T-helper 1 cell treated with Interleukin-12 subunit alpha and Interleukin-12 subunit beta and Interleukin-4 antibody, amounts not matched to agents 30 ng/mL and 1 ng/mL, for 36 hours (primary cell): ENCODE measurements around the gene LYZL6. TPM values are rescaled to one million over a fixed set of nuclear protein-coding genes. Genes with fewer than 3 reads are reported as not detected.

Experiments
- intact Hi-C: fragments of 100-400 bp; cut with micrococcal nuclease; formaldehyde crosslinking; loops from one replicate; pipeline ENCODE4 v1.15.1; 2024
- total RNA-seq: library from RNA; stranded (reverse); gene quantifications from 2 replicates; pipeline ENCODE4 v1.2.3, GENCODE V29; 2022

Gene LYZL6
- total RNA-seq, result not detected in 2 replicates

GRCh38 chr17:35943537-35943936 is at the start of gene LYZL6:
Gene LYZL6, minus strand, starts transcription at chr17:35943713. Its CDS starts 4,357 bp downstream, at chr17:35939356.
- intact Hi-C loops, result no loop called here

GRCh38 chr17:35991075-35991474 is 47.6 kb upstream of the LYZL6 start:
- intact Hi-C loops, result no loop called here

- intact Hi-C loops, result no loop called here
Observed at GRCh38 chr17:35988164-35988563, 44.7 kb upstream of the LYZL6 start.

GRCh38 chr17:35986643-35987042 is 43.1 kb upstream of the LYZL6 start, which contains the start of gene CCL14:
Gene CCL14, minus strand, starts transcription at chr17:35986729. Its CDS starts 80 bp downstream, at chr17:35986649.
- intact Hi-C loops, result no loop called here

GRCh38 chr17:35984140-35984539 is 40.6 kb upstream of the LYZL6 start:
- intact Hi-C loops, result no loop called here

- intact Hi-C loops, result no loop called here
Observed at GRCh38 chr17:35982409-35983191, 39.1 kb upstream of the LYZL6 start.

- intact Hi-C loops, result no loop called here
Observed at GRCh38 chr17:35981908-35982330, 38.4 kb upstream of the LYZL6 start.

- intact Hi-C loops, result no loop called here
Observed at GRCh38 chr17:35981246-35981645, 37.7 kb upstream of the LYZL6 start, which contains the start of gene CCL16. Gene CCL16, minus strand, starts transcription at chr17:35981497. Its CDS starts 77 bp downstream, at chr17:35981420.

GRCh38 chr17:35978346-35978745 is 34.8 kb upstream of the LYZL6 start:
- intact Hi-C loops, result no loop called here

- intact Hi-C loops, result no loop called here
Observed at GRCh38 chr17:35977509-35977908, 34.0 kb upstream of the LYZL6 start.

- intact Hi-C loops, result no loop called here
Observed at GRCh38 chr17:35973333-35974260, 30.1 kb upstream of the LYZL6 start.

- intact Hi-C loops, result no loop called here
Observed at GRCh38 chr17:35972945-35973332, 29.4 kb upstream of the LYZL6 start.

GRCh38 chr17:35972535-35972934 is 29.0 kb upstream of the LYZL6 start:
- intact Hi-C loops, result no loop called here

- intact Hi-C loops, result no loop called here
Observed at GRCh38 chr17:35972066-35972465, 28.6 kb upstream of the LYZL6 start.

GRCh38 chr17:35969558-35970380 is 26.3 kb upstream of the LYZL6 start:
- intact Hi-C loops, result loop anchor here (1.0 to 2.0 kb wide), 4 partner anchors 103 to 514 kb away; no protein-coding TSS in a partner anchor

- intact Hi-C loops, result loop anchor here (1.0 to 2.0 kb wide), 4 partner anchors 104 to 515 kb away; no protein-coding TSS in a partner anchor
Observed at GRCh38 chr17:35968520-35969054, 25.1 kb upstream of the LYZL6 start.

GRCh38 chr17:35965272-35965671 is 21.8 kb upstream of the LYZL6 start:
- intact Hi-C loops, result no loop called here

GRCh38 chr17:35963663-35964062 is 20.1 kb upstream of the LYZL6 start:
- intact Hi-C loops, result no loop called here

GRCh38 chr17:35953720-35954119 is 10.2 kb upstream of the LYZL6 start:
- intact Hi-C loops, result no loop called here

- intact Hi-C loops, result no loop called here
Observed at GRCh38 chr17:35949401-35949800, 5.9 kb upstream of the LYZL6 start.

- intact Hi-C loops, result no loop called here
Observed at GRCh38 chr17:35948092-35948491, 4.6 kb upstream of the LYZL6 start.
